AG08396 (cell line): ENCODE measurements around the gene ERO1A.

Experiments used
- DNase-seq: peaks from one replicate; pipeline ENCODE4 v3.0.0; 2012; ENCODE audit warnings: low spot score, mixed read lengths

The ERO1A gene

DNA sequence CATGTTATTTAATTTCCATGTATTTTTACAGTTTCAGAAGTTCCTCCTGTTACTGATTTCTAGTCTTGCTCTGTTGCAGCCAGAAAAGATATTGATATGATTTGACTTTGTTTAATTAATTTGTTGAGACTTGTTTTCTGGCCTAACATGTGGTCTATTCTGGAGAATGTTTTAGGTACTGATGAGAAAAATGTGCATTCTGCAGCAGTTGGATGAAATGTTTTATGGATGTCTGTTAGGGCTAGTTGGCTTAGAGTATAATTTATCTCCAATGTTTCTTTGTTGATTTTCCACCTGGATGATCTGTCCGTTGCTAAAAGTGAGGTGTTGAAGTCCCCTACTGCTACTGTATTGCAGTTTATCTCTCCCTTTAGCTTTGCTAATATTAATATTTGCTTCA lies 88.3 kb downstream of the ERO1A start:
- no peak for DNase-seq

DNA sequence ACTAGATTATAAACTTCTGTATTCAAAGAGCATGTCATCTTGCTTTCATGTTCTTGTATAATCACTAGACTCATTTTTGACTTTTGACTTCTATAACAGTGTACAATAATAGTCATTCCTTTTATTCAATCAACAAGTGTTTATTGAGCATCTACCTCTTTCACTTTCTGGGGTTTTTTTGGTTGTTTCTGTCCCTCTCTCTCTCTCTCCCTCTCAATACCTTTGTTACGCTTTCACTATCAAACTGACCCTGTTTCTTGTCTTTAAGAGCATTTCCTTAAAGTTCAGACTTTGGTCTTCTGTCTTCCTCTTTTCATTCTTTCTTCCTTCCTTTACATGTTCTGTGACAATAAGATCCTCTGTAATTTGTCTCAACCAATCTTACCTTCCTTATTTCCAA lies 93.2 kb downstream of the ERO1A start:
- no peak for DNase-seq

DNA sequence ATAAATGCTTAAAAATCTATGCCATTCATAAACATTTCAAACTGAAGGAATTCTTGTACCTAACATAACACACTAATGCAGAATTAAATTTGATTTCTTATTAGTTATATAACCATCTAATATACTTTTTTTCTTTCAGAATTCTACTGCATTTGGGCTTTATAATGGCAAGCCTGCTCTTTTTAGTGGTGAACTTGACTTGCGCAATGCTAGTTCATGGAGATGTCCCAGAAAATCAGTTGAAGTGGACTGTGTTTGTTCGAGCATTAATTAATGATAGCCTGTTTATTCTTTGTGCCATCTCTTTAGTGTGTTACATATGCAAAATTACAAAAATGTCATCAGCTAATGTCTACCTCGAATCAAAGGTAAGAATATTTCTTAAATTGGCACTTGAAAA lies 95.4 kb downstream of the ERO1A start:
- DNase-seq = no peak

DNA sequence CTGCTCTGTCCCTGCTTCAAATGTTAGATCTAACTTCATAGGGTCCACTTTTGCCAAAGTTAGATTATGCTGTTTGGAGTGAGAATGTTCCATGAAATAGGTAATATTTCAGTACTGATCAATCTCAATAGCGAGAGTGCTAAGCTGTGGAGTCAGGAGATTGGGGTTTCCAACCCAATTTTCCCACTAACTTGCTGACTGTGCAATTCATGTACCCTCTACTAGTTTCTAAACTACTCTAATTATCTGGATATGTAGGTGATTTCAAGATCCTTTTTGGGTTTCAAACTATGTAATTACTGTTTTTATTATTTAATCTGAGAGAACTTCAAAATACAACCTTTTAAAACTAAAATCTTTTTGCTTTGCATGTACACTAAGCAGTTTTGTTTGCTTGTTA lies 96.8 kb downstream of the ERO1A start:
- no peak for DNase-seq

DNA sequence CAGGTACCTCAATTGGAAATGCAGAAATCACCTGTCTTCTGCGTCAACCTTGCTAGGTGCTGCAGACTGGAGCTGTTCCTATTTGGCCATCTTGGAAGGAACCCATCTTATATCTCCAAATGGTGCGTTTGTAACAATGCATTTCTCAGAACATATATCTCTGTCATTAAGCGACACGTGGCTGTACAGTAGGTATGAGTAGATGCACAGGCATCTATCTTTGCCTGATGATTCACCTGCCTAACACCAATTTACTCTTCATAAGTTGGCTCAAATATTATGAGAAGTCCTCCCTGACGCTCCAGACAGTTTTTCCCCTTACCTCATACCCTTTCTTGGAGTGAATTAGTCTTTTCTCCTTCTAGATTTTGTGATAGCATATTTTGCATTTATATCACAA lies 98.5 kb downstream of the ERO1A start:
- no peak for DNase-seq

DNA sequence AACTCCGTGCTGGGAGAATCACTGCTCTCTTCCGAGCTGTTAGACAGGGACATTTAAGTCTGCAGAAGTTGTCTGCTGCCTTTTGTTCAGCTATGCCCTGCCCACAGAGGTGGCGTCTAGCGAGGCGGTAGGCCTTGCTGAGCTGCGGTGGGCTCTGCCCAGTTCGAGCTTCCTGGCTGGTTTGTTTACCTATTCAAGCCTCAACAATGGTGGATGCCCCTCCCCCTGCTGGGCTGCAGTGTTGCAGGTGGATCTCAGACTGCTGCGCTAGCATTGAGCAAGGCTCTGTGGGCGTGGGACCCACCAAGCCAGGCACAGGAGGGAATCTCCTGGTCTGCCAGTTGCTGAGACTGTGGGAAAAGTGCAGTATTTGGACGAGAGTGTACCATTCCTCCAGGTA lies 99.0 kb downstream of the ERO1A start:
- no peak for DNase-seq

DNA sequence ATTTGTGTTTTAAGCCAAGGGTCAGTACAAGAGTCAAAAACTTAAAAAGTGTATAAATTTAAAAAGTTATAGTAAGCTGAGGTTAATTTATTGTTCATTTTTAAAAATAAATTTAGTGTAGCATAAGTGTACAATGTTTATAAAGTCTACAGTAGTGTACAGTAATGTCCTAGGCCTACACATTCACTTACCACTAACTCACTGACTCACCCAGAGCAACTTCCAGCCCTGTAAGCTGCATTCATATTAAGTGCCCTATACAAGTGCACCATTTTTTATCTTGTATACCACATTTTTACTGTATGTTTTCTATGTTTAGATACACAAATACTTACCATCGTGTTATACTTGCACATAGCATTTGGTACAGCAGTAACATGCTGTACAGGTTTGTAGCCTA lies 105.0 kb downstream of the ERO1A start:
- DNase-seq = no peak
